Gastrocnemius medialis (tissue), 4 donors: ENCODE measurements around the gene SSTR3. TPM values are rescaled to one million over a fixed set of nuclear protein-coding genes. Genes with fewer than 3 reads are reported as not detected.

Source experiments
- ATAC-seq, 2 donors: fragments of 150-250 bp; one replicate each; pipeline ENCODE4 v1.9.1; 2016
- DNase-seq, 2 donors: peaks; one replicate each; pipeline ENCODE4 v3.0.0-alpha.2; 2019
- H3K27ac ChIP-seq, 4 donors: fragments of 200-600 bp; sonication (generic); 1 replicate in 1 of 4; 2 replicates in 3 of 4; pipeline ENCODE4 v1.5.1; 2016 to 2018; ENCODE audit warnings: mild to moderate bottlenecking in 2 of 4, moderate library complexity in 1 of 4
- H3K27me3 ChIP-seq, 3 donors: fragments of 200-600 bp; sonication (generic) in 2 of 3; 1 replicate in 1 of 3; 2 replicates in 2 of 3; pipeline versions ENCODE4 v1.5.1 to v1.6.0; 2016 to 2019; ENCODE audit warnings: mild to moderate bottlenecking in 1 of 3, moderate library complexity in 1 of 3
- H3K36me3 ChIP-seq, 2 donors: fragments of 200-600 bp; sonication (generic) in 1 of 2; one replicate each; pipeline ENCODE4 v1.5.1; 2017 to 2018
- H3K4me1 ChIP-seq, 2 donors: fragments of 200-600 bp; sonication (generic) in 1 of 2; one replicate each; pipeline ENCODE4 v1.5.1; 2016 to 2017; ENCODE audit warnings: mild to moderate bottlenecking in 2 of 2
- H3K4me3 ChIP-seq, 4 donors: fragments of 200-600 bp; sonication (generic) in 3 of 4; 1 replicate in 1 of 4; 2 replicates in 3 of 4; pipeline ENCODE4 v1.5.1; 2016 to 2019; ENCODE audit warnings: mild to moderate bottlenecking in 2 of 4
- H3K9me3 ChIP-seq, 3 donors: fragments of 200-600 bp; sonication (generic) in 2 of 3; 1 replicate in 1 of 3; 2 replicates in 2 of 3; pipeline ENCODE4 v1.5.1; 2016 to 2019
- POLR2A ChIP-seq, 2 donors: fragments of 450-650 bp; IDR thresholded peaks; one replicate each; pipeline ENCODE4 v1.6.1; 2017; ENCODE audit warnings: antibody characterized with exemption in 2 of 2, mild to moderate bottlenecking in 2 of 2, moderate library complexity in 2 of 2
- in situ Hi-C, 4 donors: fragments of 200-750 bp; cut with MboI; loops; one replicate each; pipeline versions ENCODE4 v1.15.0 to v1.8.0; 2017; ENCODE audit warnings: low sequenced_read_pairs in 4 of 4
- intact Hi-C: fragments of 100-400 bp; cut with DNase I; formaldehyde crosslinking; loops from one replicate; pipeline ENCODE4 v1.15.1; 2023; ENCODE audit warnings: low total_unique reads
- total RNA-seq, 4 donors: library from RNA; depleted of rRNA; stranded (reverse); fragments of >200 nt; gene quantifications; one replicate each; pipeline versions ENCODE4 v1.1.0 to v1.2.3, GENCODE V29; 2016
- TF ChIP-seq, protein P1 (sequence below), 5 experiments: fragments of 450-650 bp in 3 of 5; fragments of 200-600 bp in 2 of 5; sonication (generic) in 2 of 5; IDR thresholded peaks in 4 of 5; conservative IDR thresholded peaks in 1 of 5; 1 replicate in 4 of 5; 2 replicates in 1 of 5; pipeline ENCODE4 v1.5.1; 2016 to 2019; ENCODE audit warnings: antibody characterized with exemption in 5 of 5, mild to moderate bottlenecking in 3 of 5, moderate library complexity in 3 of 5

SSTR3 gene
- total RNA-seq, 4 donors from 2014 or later, result not detected

- intact Hi-C loops (no loop called here), in situ Hi-C loops (no loop called here)
- peaks cover 44 to 56% (median 48%) of the 10 kb centered on the region in 3 donors for H3K27me3 ChIP-seq
- TF ChIP-seq, protein P1, sequence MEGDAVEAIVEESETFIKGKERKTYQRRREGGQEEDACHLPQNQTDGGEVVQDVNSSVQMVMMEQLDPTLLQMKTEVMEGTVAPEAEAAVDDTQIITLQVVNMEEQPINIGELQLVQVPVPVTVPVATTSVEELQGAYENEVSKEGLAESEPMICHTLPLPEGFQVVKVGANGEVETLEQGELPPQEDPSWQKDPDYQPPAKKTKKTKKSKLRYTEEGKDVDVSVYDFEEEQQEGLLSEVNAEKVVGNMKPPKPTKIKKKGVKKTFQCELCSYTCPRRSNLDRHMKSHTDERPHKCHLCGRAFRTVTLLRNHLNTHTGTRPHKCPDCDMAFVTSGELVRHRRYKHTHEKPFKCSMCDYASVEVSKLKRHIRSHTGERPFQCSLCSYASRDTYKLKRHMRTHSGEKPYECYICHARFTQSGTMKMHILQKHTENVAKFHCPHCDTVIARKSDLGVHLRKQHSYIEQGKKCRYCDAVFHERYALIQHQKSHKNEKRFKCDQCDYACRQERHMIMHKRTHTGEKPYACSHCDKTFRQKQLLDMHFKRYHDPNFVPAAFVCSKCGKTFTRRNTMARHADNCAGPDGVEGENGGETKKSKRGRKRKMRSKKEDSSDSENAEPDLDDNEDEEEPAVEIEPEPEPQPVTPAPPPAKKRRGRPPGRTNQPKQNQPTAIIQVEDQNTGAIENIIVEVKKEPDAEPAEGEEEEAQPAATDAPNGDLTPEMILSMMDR (IDR thresholded peaks at IDR 0.05 in 4 of 5, conservative IDR thresholded peaks at IDR 0.05 in 1 of 5), result no peak
- TF ChIP-seq POLR2A (IDR thresholded peaks at IDR 0.05), result no peak
- no peaks in the 10 kb centered on the region for H3K36me3 ChIP-seq
- H3K4me1 ChIP-seq, result no peaks in the 10 kb centered on the region
- H3K27ac ChIP-seq, result no peak overlapping the region
- DNase-seq (no peak), ATAC-seq (no peak)
- no peak overlapping the region for H3K4me3 ChIP-seq
- H3K9me3 ChIP-seq, result peaks cover 0 to under 1% (median 0%) of the 10 kb centered on the region in 3 donors
Measured at GRCh38 chr22:37258753-37259401, 46.6 kb upstream of the SSTR3 start.

DNA sequence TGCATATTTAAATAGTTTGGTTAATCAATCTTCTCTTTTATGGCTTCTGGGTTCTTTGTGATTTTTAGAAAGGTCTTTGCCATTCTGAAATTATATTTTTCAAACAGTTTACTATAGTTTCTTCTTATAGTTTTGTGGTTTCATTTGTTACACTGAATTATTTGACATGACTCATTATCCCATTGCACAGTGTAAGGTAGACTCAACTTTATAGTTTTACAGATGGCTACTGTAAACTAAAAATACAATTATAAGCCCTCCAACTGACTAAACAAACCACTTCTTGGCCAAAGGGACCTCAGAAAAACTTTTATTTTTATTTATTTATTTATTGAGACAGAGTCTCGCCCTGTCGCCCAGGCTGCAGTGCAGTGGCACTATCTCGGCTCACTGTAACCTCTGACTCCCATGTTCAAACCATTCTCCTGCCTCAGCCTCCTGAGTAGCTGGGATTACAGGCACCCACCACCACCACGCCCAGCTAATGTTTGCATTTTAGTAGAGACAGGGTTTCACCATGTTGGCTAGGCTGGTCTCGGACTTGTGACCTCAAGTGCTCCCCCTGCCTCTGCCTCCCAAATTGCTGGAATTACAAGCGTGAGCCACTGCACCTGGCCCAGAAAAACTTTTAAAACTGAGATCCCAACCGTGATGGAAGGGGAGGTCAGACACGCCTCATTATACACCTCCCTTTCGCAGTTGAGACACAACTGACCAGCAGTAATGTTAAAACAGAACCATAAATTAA is 45.9 kb upstream of the SSTR3 start:
- Histone ChIP-seq H3K4me1 (no peaks in the 10 kb centered on the region), H3K36me3 (no peaks in the 10 kb centered on the region), H3K27me3 (peaks cover 44 to 56% (median 52%) of the 10 kb centered on the region in 3 donors), H3K4me3 (no peak overlapping the region), H3K9me3 (no peaks in the 10 kb centered on the region), H3K27ac (no peak overlapping the region)
- DNase-seq (no peak), ATAC-seq (no peak)
- intact Hi-C loops (no loop called here), in situ Hi-C loops (no loop called here)
- TF ChIP-seq POLR2A (IDR thresholded peaks at IDR 0.05), result no peak
- TF ChIP-seq, protein P1 (IDR thresholded peaks at IDR 0.05 in 4 of 5, conservative IDR thresholded peaks at IDR 0.05 in 1 of 5), result no peak

- Histone ChIP-seq H3K27me3 (peaks cover 44 to 55% (median 52%) of the 10 kb centered on the region in 3 donors), H3K9me3 (no peaks in the 10 kb centered on the region), H3K36me3 (no peaks in the 10 kb centered on the region), H3K27ac (no peak overlapping the region), H3K4me3 (no peak overlapping the region), H3K4me1 (no peaks in the 10 kb centered on the region)
- in situ Hi-C loops (no loop called here), intact Hi-C loops (no loop called here)
- ATAC-seq (no peak), DNase-seq (no peak)
- no peak for TF ChIP-seq POLR2A (IDR thresholded peaks at IDR 0.05)
- TF ChIP-seq, protein P1 (IDR thresholded peaks at IDR 0.05 in 4 of 5, conservative IDR thresholded peaks at IDR 0.05 in 1 of 5), result no peak
Measured at GRCh38 chr22:37256075-37256726, 43.9 kb upstream of the SSTR3 start.

DNA sequence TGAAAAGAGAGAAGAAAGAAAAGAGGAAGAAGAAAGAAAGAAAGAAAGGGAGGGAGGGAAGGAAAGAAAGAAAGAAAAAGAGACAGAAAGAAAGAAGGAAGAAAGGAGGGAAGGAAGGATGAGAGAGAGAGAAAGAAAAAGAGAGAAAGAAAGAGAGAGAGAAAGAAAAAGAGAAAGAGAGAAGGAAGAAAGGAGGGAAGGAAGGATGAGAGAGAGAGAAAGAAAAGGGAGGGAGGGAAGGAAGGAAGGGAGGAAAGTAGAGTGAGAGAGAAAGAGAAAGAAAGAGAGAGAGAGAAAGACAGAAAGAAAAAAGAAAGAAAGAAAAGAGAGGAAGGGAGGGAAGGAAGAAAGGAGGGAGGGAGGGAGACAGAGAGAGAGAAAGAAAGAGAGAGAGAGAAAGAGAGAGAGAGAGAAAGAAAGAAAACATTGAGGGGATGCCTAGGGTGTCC is 43.3 kb upstream of the SSTR3 start:
- intact Hi-C loops, result no loop called here
- no peak for ATAC-seq

More for the DNA sequence above, 43.3 kb upstream of the SSTR3 start:
- no peak for DNase-seq
- in situ Hi-C loops, result no loop called here
- no peaks in the 10 kb centered on the region for H3K4me1 ChIP-seq
- H3K4me3 ChIP-seq, result no peak overlapping the region
- H3K27me3 ChIP-seq, result peaks cover 44 to 57% (median 48%) of the 10 kb centered on the region in 3 donors
- no peak overlapping the region for H3K27ac ChIP-seq
- H3K36me3 ChIP-seq, result no peaks in the 10 kb centered on the region
- H3K9me3 ChIP-seq, result no peaks in the 10 kb centered on the region
- no peak for TF ChIP-seq POLR2A (IDR thresholded peaks at IDR 0.05)
- TF ChIP-seq, protein P1 (IDR thresholded peaks at IDR 0.05 in 4 of 5, conservative IDR thresholded peaks at IDR 0.05 in 1 of 5), result no peak
